ENCODE measurements around the gene SLC25A45. TPM values are rescaled to one million over a fixed set of nuclear protein-coding genes. Genes with fewer than 3 reads are reported as not detected.

Gene SLC25A45
- total RNA-seq, 1 donor from 2014 or later: 10.8 TPM

DNA sequence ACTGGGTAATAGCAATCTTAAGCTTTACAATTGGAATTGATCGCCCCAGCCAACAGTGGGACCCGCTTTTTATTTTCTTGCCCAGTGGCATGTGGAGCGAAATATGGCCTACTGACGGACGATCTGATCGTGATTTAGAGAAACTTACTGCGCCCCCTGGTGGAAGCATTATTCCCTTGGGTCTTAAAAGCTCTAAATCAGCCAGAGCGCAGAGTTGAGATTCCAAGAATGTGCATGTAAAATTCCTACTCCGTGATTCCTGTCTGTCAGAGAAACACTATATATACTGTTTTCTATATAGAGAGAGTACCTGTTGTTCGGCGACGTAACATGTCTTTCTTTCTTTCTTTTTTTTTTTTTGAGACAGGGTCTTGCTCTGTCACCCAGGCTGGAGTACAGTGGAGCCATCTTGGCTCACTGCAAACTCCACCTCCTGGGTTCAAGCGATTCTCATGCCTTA is 52.5 kb downstream of the SLC25A45 start:
- TF ChIP-seq, protein P1, sequence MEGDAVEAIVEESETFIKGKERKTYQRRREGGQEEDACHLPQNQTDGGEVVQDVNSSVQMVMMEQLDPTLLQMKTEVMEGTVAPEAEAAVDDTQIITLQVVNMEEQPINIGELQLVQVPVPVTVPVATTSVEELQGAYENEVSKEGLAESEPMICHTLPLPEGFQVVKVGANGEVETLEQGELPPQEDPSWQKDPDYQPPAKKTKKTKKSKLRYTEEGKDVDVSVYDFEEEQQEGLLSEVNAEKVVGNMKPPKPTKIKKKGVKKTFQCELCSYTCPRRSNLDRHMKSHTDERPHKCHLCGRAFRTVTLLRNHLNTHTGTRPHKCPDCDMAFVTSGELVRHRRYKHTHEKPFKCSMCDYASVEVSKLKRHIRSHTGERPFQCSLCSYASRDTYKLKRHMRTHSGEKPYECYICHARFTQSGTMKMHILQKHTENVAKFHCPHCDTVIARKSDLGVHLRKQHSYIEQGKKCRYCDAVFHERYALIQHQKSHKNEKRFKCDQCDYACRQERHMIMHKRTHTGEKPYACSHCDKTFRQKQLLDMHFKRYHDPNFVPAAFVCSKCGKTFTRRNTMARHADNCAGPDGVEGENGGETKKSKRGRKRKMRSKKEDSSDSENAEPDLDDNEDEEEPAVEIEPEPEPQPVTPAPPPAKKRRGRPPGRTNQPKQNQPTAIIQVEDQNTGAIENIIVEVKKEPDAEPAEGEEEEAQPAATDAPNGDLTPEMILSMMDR (IDR thresholded peaks at IDR 0.05): peak; percentile 82
- H3K4me3 Mint-ChIP-seq (ENCODE audit: unreplicated experiment): no peak overlapping the region
- no peaks in the 10 kb centered on the region for H3K9me3 Mint-ChIP-seq (ENCODE audit: unreplicated experiment)
- no peaks in the 10 kb centered on the region for H3K36me3 Mint-ChIP-seq (ENCODE audit: unreplicated experiment)
- peak overlapping the region; percentile 29 for H3K27ac Mint-ChIP-seq (ENCODE audit: unreplicated experiment)
- H3K4me1 Mint-ChIP-seq (ENCODE audit: unreplicated experiment): peaks cover 19% of the 10 kb centered on the region
- DNase-seq (ENCODE audit: extremely low spot score, unreplicated experiment): peak; percentile 93
- H3K27me3 Mint-ChIP-seq (ENCODE audit: unreplicated experiment): no peaks in the 10 kb centered on the region

- Mint-ChIP-seq H3K4me1 (ENCODE audit: unreplicated experiment) (peaks cover 14% of the 10 kb centered on the region), H3K36me3 (ENCODE audit: unreplicated experiment) (no peaks in the 10 kb centered on the region), H3K9me3 (ENCODE audit: unreplicated experiment) (no peaks in the 10 kb centered on the region), H3K27me3 (ENCODE audit: unreplicated experiment) (no peaks in the 10 kb centered on the region), H3K27ac (ENCODE audit: unreplicated experiment) (peak overlapping the region; percentile 29), H3K4me3 (ENCODE audit: unreplicated experiment) (no peak overlapping the region)
- TF ChIP-seq, protein P1 (IDR thresholded peaks at IDR 0.05): no peak
- DNase-seq (ENCODE audit: extremely low spot score, unreplicated experiment): no peak
Measured at GRCh38 chr11:65329478-65329877, 53.0 kb downstream of the SLC25A45 start.

GRCh38 chr11:65327021-65327420 is 55.4 kb downstream of the SLC25A45 start:
- no peak for DNase-seq (ENCODE audit: extremely low spot score, unreplicated experiment)
- Mint-ChIP-seq H3K4me3 (ENCODE audit: unreplicated experiment) (no peak overlapping the region), H3K27ac (ENCODE audit: unreplicated experiment) (no peak overlapping the region), H3K9me3 (ENCODE audit: unreplicated experiment) (no peaks in the 10 kb centered on the region), H3K27me3 (ENCODE audit: unreplicated experiment) (no peaks in the 10 kb centered on the region), H3K4me1 (ENCODE audit: unreplicated experiment) (peaks cover 10% of the 10 kb centered on the region), H3K36me3 (ENCODE audit: unreplicated experiment) (peaks cover 8% of the 10 kb centered on the region)
- TF ChIP-seq, protein P1 (IDR thresholded peaks at IDR 0.05): no peak

DNA sequence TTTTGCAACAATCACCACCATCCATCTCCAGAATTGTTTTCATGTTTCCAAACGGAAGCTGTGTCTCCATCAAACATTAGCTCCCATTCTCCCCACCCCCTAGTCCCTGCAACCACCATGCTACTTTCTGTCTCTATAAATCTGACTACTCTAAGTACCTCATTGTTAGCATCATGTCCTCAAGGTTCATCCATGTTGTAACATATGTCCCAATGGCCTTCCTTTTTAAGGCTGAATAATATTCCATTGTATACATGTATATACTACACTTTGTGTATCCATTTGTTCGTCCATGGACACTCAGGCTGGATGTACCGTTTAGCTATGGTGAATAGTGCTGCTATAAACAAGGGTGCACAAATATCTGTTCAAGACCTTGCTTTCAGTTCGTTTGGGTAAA is 57.0 kb downstream of the SLC25A45 start:
- Mint-ChIP-seq H3K4me1 (ENCODE audit: unreplicated experiment) (peaks cover 10% of the 10 kb centered on the region), H3K27ac (ENCODE audit: unreplicated experiment) (no peak overlapping the region), H3K36me3 (ENCODE audit: unreplicated experiment) (peaks cover 13% of the 10 kb centered on the region), H3K9me3 (ENCODE audit: unreplicated experiment) (no peaks in the 10 kb centered on the region), H3K4me3 (ENCODE audit: unreplicated experiment) (no peak overlapping the region), H3K27me3 (ENCODE audit: unreplicated experiment) (no peaks in the 10 kb centered on the region)
- TF ChIP-seq, protein P1 (IDR thresholded peaks at IDR 0.05): no peak
- DNase-seq (ENCODE audit: extremely low spot score, unreplicated experiment): no peak

Other genes with a start within 250 kb of the SLC25A45 start
- gene SYVN1, start 248.1 kb downstream of the SLC25A45 start, total RNA-seq: 53.6 and 57.1 TPM in 2 replicates
- not detected in 2 replicates for gene SPDYC, start 212.4 kb downstream of the SLC25A45 start, total RNA-seq
- gene CAPN1, start 200.7 kb downstream of the SLC25A45 start, total RNA-seq: 154 and 155 TPM in 2 replicates
- gene POLA2, start 120.7 kb downstream of the SLC25A45 start, total RNA-seq: 5.9 and 9.3 TPM in 2 replicates
- 20.7 and 23.1 TPM in 2 replicates for gene CDC42EP2, start 67.8 kb downstream of the SLC25A45 start, total RNA-seq
- gene DPF2, start 48.8 kb downstream of the SLC25A45 start, total RNA-seq: 57.7 and 74.9 TPM in 2 replicates
- 0.16 and 0.24 TPM in 2 replicates for gene TIGD3, start 27.9 kb downstream of the SLC25A45 start, total RNA-seq
- gene FRMD8, start 4.0 kb upstream of the SLC25A45 start, total RNA-seq: 62.8 and 65.8 TPM in 2 replicates
- gene NEAT1, start 40.2 kb upstream of the SLC25A45 start, total RNA-seq: 300 and 534 TPM in 2 replicates
- gene MALAT1, start 116.4 kb upstream of the SLC25A45 start, total RNA-seq: 11,843 and 16,538 TPM in 2 replicates
- 103 and 104 TPM in 2 replicates for gene SCYL1, start 142.4 kb upstream of the SLC25A45 start, total RNA-seq
- 219 and 256 TPM in 2 replicates for gene LTBP3, start 175.7 kb upstream of the SLC25A45 start, total RNA-seq
- gene ZNRD2, start 187.8 kb upstream of the SLC25A45 start, total RNA-seq: 31.3 and 32.7 TPM in 2 replicates
- 84.2 and 92.1 TPM in 2 replicates for gene FAM89B, start 189.9 kb upstream of the SLC25A45 start, total RNA-seq
- 39.7 and 42.6 TPM in 2 replicates for gene EHBP1L1, start 193.4 kb upstream of the SLC25A45 start, total RNA-seq
- gene KCNK7, start 213.2 kb upstream of the SLC25A45 start, total RNA-seq: not detected in 2 replicates
- gene MAP3K11, start 231.6 kb upstream of the SLC25A45 start, total RNA-seq: 43.5 and 44.7 TPM in 2 replicates
- gene PCNX3, start 233.1 kb upstream of the SLC25A45 start, total RNA-seq: 47.7 and 49.8 TPM in 2 replicates